GM12892 (cell line): ENCODE data around the gene TSPAN9.

Experiments
- POLR2A ChIP-seq: IDR thresholded peaks from 2 replicates; pipeline ENCODE4 v1.6.1; 2011; ENCODE audit warnings: low read depth, low read length, control low read depth
- POLR2AphosphoS5 ChIP-seq: IDR thresholded peaks from 2 replicates; pipeline ENCODE4 v1.6.1; 2011; ENCODE audit warnings: low read depth, low read length, control low read depth

DNA sequence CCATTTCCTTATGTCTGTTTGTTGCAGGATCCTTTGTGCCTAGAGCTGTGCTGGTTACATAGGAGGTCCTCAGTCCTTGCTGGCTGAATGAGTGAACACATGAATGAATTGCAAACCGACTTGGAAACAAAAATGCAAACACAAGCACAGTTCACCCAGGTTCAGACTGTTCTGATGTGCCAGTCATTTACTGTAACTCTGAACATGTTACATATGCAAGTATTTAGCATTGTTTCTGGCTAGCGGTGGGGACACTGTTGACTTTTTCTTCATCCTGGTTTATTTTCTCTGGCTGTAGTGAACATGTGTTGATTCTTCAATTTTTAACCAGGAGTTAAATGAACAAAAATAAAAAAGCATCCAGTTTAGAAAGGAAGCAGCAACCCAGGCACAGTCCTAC lies 33.4 kb downstream of the TSPAN9 start:
- TF ChIP-seq POLR2AphosphoS5 (no peak), POLR2A (no peak)
